GM12873 (cell line): Measurements from ENCODE around the gene CAPN10.

ENCODE experiments used
- CTCF ChIP-seq: IDR thresholded peaks from 2 replicates; pipeline ENCODE4 v1.5.1; 2012; ENCODE audit warnings: low read depth, mild to moderate bottlenecking, moderate library complexity, low read length, control low read depth; ENCODE audit not compliant: insufficient read depth; ENCODE audit errors: missing control alignments

Gene CAPN10

GRCh38 chr2:240635998-240636547, 49.5 kb downstream of the CAPN10 start:
- no peak for TF ChIP-seq CTCF

- TF ChIP-seq CTCF: no peak
Measured at GRCh38 chr2:240636563-240637115, 50.1 kb downstream of the CAPN10 start.

GRCh38 chr2:240637116-240637900, 50.8 kb downstream of the CAPN10 start:
- no peak for TF ChIP-seq CTCF

GRCh38 chr2:240637901-240638345, 51.4 kb downstream of the CAPN10 start:
- TF ChIP-seq CTCF: no peak

- TF ChIP-seq CTCF: no peak
Measured at GRCh38 chr2:240638512-240639160, 52.1 kb downstream of the CAPN10 start.

- no peak for TF ChIP-seq CTCF
Measured at GRCh38 chr2:240639566-240639965, 53.0 kb downstream of the CAPN10 start.

GRCh38 chr2:240640939-240641338, 54.4 kb downstream of the CAPN10 start:
- TF ChIP-seq CTCF: no peak
